Vagina (tissue), 2 donors: ENCODE results near the gene ABCD2. TPM values are rescaled to one million over a fixed set of nuclear protein-coding genes. Genes with fewer than 3 reads are reported as not detected.
"Not testable (repeated sequence)": the region's sequence is repeated elsewhere in the genome, so short reads cannot be mapped to it uniquely, and the experiment has no call there.

Experiments
- DNase-seq, 2 donors: peaks; one replicate each; pipeline ENCODE4 v3.0.0-alpha.2; 2017; ENCODE audit errors: extremely low spot score in 2 of 2
- H3K27ac ChIP-seq: fragments of 200-600 bp; sonication (generic); one replicate; pipeline ENCODE4 v1.5.1; 2019
- H3K27me3 ChIP-seq: fragments of 200-600 bp; sonication (generic); one replicate; pipeline ENCODE4 v1.5.1; 2019
- H3K36me3 ChIP-seq, 2 donors: fragments of 200-600 bp; sonication (generic); one replicate each; pipeline ENCODE4 v1.5.1; 2017 to 2019
- H3K4me1 ChIP-seq: fragments of 200-600 bp; sonication (generic); one replicate; pipeline ENCODE4 v1.5.1; 2019
- H3K4me3 ChIP-seq, 2 donors: fragments of 200-600 bp; sonication (generic); 1 replicate in 1 of 2; 2 replicates in 1 of 2; pipeline ENCODE4 v1.5.1; 2016 to 2019
- H3K9me3 ChIP-seq: fragments of 200-600 bp; sonication (generic); one replicate; pipeline ENCODE4 v1.5.1; 2019
- CTCF ChIP-seq, 3 experiments: fragments of 450-650 bp in 2 of 3; fragments of 200-600 bp in 1 of 3; sonication (generic) in 1 of 3; IDR thresholded peaks; one replicate each; pipeline ENCODE4 v1.5.1; 2017 to 2019; ENCODE audit warnings: antibody characterized with exemption in 3 of 3, mild to moderate bottlenecking in 2 of 3, moderate library complexity in 2 of 3
- POLR2A ChIP-seq, 2 donors: fragments of 450-650 bp; IDR thresholded peaks; one replicate each; pipeline ENCODE4 v1.6.1; 2017; ENCODE audit warnings: antibody characterized with exemption in 2 of 2, mild to moderate bottlenecking in 2 of 2, moderate library complexity in 2 of 2
- POLR2AphosphoS5 ChIP-seq, 2 donors: sonication (generic); formaldehyde crosslinking; IDR thresholded peaks; one replicate each; pipeline ENCODE4 v1.9.0; 2017; ENCODE audit warnings: antibody characterized with exemption in 2 of 2, mild to moderate bottlenecking in 2 of 2, low read depth in 1 of 2; ENCODE audit not compliant: insufficient read depth in 1 of 2
- intact Hi-C: fragments of 100-400 bp; cut with DNase I; formaldehyde crosslinking; loops from one replicate; pipeline ENCODE4 v1.15.1; 2023
- total RNA-seq: library from RNA; depleted of rRNA; stranded (reverse); fragments of >200 nt; gene quantifications from one replicate; pipeline ENCODE4 v1.2.3, GENCODE V29; 2016

ABCD2 gene
- total RNA-seq, 1 donor from 2014 or later, result 1.5 TPM

- no peak for DNase-seq
- Histone ChIP-seq H3K27ac (no peak overlapping the region), H3K4me3 (no peak overlapping the region), H3K36me3 (no peaks in the 10 kb centered on the region), H3K9me3 (no peaks in the 10 kb centered on the region), H3K27me3 (no peaks in the 10 kb centered on the region), H3K4me1 (no peaks in the 10 kb centered on the region)
- intact Hi-C loops, result no loop called here
- TF ChIP-seq CTCF (IDR thresholded peaks at IDR 0.05) (no peak), POLR2AphosphoS5 (IDR thresholded peaks at IDR 0.05; ENCODE audit: insufficient read depth in 1 of 2, low read depth in 1 of 2) (no peak), POLR2A (IDR thresholded peaks at IDR 0.05) (no peak)
Observed at GRCh38 chr12:39572551-39572950, 47.1 kb downstream of the ABCD2 start.

- Histone ChIP-seq H3K4me1 (no peaks in the 10 kb centered on the region), H3K27ac (no peak overlapping the region), H3K4me3 (no peak overlapping the region), H3K27me3 (no peaks in the 10 kb centered on the region), H3K36me3 (no peaks in the 10 kb centered on the region), H3K9me3 (no peaks in the 10 kb centered on the region)
- DNase-seq, result no peak
- intact Hi-C loops, result no loop called here
- no peak for TF ChIP-seq POLR2AphosphoS5 (IDR thresholded peaks at IDR 0.05; ENCODE audit: insufficient read depth in 1 of 2, low read depth in 1 of 2)
Observed at GRCh38 chr12:39571351-39571750, 48.3 kb downstream of the ABCD2 start.

GRCh38 chr12:39553476-39553875 is 66.1 kb downstream of the ABCD2 start:
- no peaks in the 10 kb centered on the region for H3K4me1 ChIP-seq
- TF ChIP-seq POLR2AphosphoS5 (IDR thresholded peaks at IDR 0.05; ENCODE audit: insufficient read depth in 1 of 2, low read depth in 1 of 2), result no peak
- no peak for TF ChIP-seq CTCF (IDR thresholded peaks at IDR 0.05)
- TF ChIP-seq POLR2A (IDR thresholded peaks at IDR 0.05), result no peak
- H3K36me3 ChIP-seq, result no peaks in the 10 kb centered on the region
- H3K4me3 ChIP-seq, result no peak overlapping the region
- no peak for DNase-seq
- intact Hi-C loops, result no loop called here
- no peaks in the 10 kb centered on the region for H3K9me3 ChIP-seq
- no peak overlapping the region for H3K27ac ChIP-seq
- no peaks in the 10 kb centered on the region for H3K27me3 ChIP-seq

- not testable (repeated sequence) for H3K36me3 ChIP-seq, H3K27me3 ChIP-seq
Observed at GRCh38 chr12:39544211-39544610, 75.4 kb downstream of the ABCD2 start.

GRCh38 chr12:39541471-39541870 is 78.1 kb downstream of the ABCD2 start:
- no peak for TF ChIP-seq POLR2A (IDR thresholded peaks at IDR 0.05)
- no peak for TF ChIP-seq CTCF (IDR thresholded peaks at IDR 0.05)
- no peak for TF ChIP-seq POLR2AphosphoS5 (IDR thresholded peaks at IDR 0.05; ENCODE audit: insufficient read depth in 1 of 2, low read depth in 1 of 2)
- H3K27me3 ChIP-seq, result no peaks in the 10 kb centered on the region
- no peaks in the 10 kb centered on the region for H3K4me1 ChIP-seq
- no peak overlapping the region for H3K27ac ChIP-seq
- DNase-seq, result no peak
- no peak overlapping the region for H3K4me3 ChIP-seq
- no peaks in the 10 kb centered on the region for H3K9me3 ChIP-seq
- intact Hi-C loops, result no loop called here
- no peaks in the 10 kb centered on the region for H3K36me3 ChIP-seq

More at GRCh38 chr12:39544211-39544610, 75.4 kb downstream of the ABCD2 start:
- DNase-seq, H3K27ac ChIP-seq, intact Hi-C loops, H3K4me1 ChIP-seq, H3K4me3 ChIP-seq, H3K9me3 ChIP-seq: not testable (repeated sequence)

GRCh38 chr12:39538679-39539104 is 80.9 kb downstream of the ABCD2 start:
- Histone ChIP-seq H3K27me3 (no peaks in the 10 kb centered on the region), H3K27ac (no peak overlapping the region), H3K36me3 (no peaks in the 10 kb centered on the region), H3K4me3 (no peak overlapping the region), H3K9me3 (no peaks in the 10 kb centered on the region), H3K4me1 (no peaks in the 10 kb centered on the region)
- DNase-seq, result no peak
- TF ChIP-seq CTCF (IDR thresholded peaks at IDR 0.05), result no peak
- no peak for TF ChIP-seq POLR2A (IDR thresholded peaks at IDR 0.05)
- no peak for TF ChIP-seq POLR2AphosphoS5 (IDR thresholded peaks at IDR 0.05; ENCODE audit: insufficient read depth in 1 of 2, low read depth in 1 of 2)
- intact Hi-C loops, result no loop called here
